GM18502 (cell line): ENCODE results near the gene ECSCR.
A peak's percentile ranks its signal among the peaks of the same experiment; 100 is the strongest.
"Not testable (repeated sequence)": the region's sequence is repeated elsewhere in the genome, so short reads cannot be mapped to it uniquely, and the experiment has no call there.

Source experiments
- ATAC-seq: cut with Tn5 transposase; IDR thresholded peaks from one replicate; pipeline ENCODE4 v1.9.1; 2021; ENCODE audit warnings: mild to moderate bottlenecking; ENCODE audit not compliant: unreplicated experiment, poor library complexity

Gene ECSCR

GRCh38 chr5:139446956-139447779 is 15.4 kb downstream of the ECSCR start:
- ATAC-seq, result peak; percentile 76

GRCh38 chr5:139445325-139446170 is 17.0 kb downstream of the ECSCR start:
- no peak for ATAC-seq

GRCh38 chr5:139443831-139444453 is 18.6 kb downstream of the ECSCR start:
- no peak for ATAC-seq

- ATAC-seq, result not testable (repeated sequence)
These were observed 22.1 kb downstream of the ECSCR start for GRCh38 chr5:139440416-139440815.

GRCh38 chr5:139439013-139439903 is 23.3 kb downstream of the ECSCR start, which contains the start of gene DNAJC18:
DNAJC18 (minus strand) TSS chr5:139439525; CDS start chr5:139439445, 80 bp downstream.
- peak; percentile 88 for ATAC-seq

GRCh38 chr5:139438707-139439012 is 23.9 kb downstream of the ECSCR start:
- ATAC-seq, result no peak

GRCh38 chr5:139435676-139436075 is 26.9 kb downstream of the ECSCR start:
- no peak for ATAC-seq

GRCh38 chr5:139431706-139432105 is 30.8 kb downstream of the ECSCR start:
- no peak for ATAC-seq

GRCh38 chr5:139430015-139430414 is 32.5 kb downstream of the ECSCR start:
- ATAC-seq, result no peak

- ATAC-seq, result no peak
These were observed 36.2 kb downstream of the ECSCR start for GRCh38 chr5:139426203-139426885.

GRCh38 chr5:139425497-139425896 is 37.0 kb downstream of the ECSCR start:
- no peak for ATAC-seq

- ATAC-seq, result peak; percentile 58
These were observed 40.1 kb downstream of the ECSCR start for GRCh38 chr5:139422307-139422893.

- ATAC-seq, result no peak
These were observed 43.0 kb downstream of the ECSCR start for GRCh38 chr5:139419226-139420192.

- ATAC-seq, result no peak
These were observed 43.8 kb downstream of the ECSCR start for GRCh38 chr5:139418793-139419192.

- ATAC-seq, result no peak
These were observed 45.3 kb downstream of the ECSCR start for GRCh38 chr5:139417214-139417613.

GRCh38 chr5:139416651-139417050 is 45.9 kb downstream of the ECSCR start:
- no peak for ATAC-seq

GRCh38 chr5:139415869-139416268 is 46.7 kb downstream of the ECSCR start:
- no peak for ATAC-seq
